ENCODE data around the gene USP53.
"Not testable (repeated sequence)": the region's sequence is repeated elsewhere in the genome, so short reads cannot be mapped to it uniquely, and the experiment has no call there.

- not testable (repeated sequence) for TF ChIP-seq EZH2 (IDR thresholded peaks at IDR 0.05); POLR2AphosphoS5 (IDR thresholded peaks at IDR 0.05; ENCODE audit: borderline replicate concordance, low read depth, low read length); FOXP2 (optimal IDR thresholded peaks at IDR 0.05; ENCODE audit: control extremely low read depth, extremely low read length, insufficient read depth)
These were observed 38.5 kb downstream of the USP53 start for GRCh38 chr4:119251037-119251436.

Data from SK-N-MC (cell line).